Measurements from ENCODE around the gene KLK11.
"Not testable (repeated sequence)": the region's sequence is repeated elsewhere in the genome, so short reads cannot be mapped to it uniquely, and the experiment has no call there.

The KLK11 gene

GRCh38 chr19:51002542-51003311 lies 23.7 kb downstream of the KLK11 start:
- DNase-seq, result no peak

- no peak for DNase-seq
Measured at GRCh38 chr19:51002089-51002532, 24.3 kb downstream of the KLK11 start.

GRCh38 chr19:51001515-51001914 lies 24.9 kb downstream of the KLK11 start, which contains the start of gene KLK8:
Gene KLK8, minus strand, starts transcription at chr19:51001604. Its CDS starts 437 bp downstream, at chr19:51001167.
- DNase-seq, result no peak

- no peak for DNase-seq
Measured at GRCh38 chr19:51000981-51001380, 25.4 kb downstream of the KLK11 start.

GRCh38 chr19:51000426-51000825 lies 26.0 kb downstream of the KLK11 start:
- DNase-seq, result no peak

- no peak for DNase-seq
Measured at GRCh38 chr19:50998686-50999085, 27.7 kb downstream of the KLK11 start.

GRCh38 chr19:50998061-50998460 lies 28.4 kb downstream of the KLK11 start:
- no peak for DNase-seq

- DNase-seq, result no peak
Measured at GRCh38 chr19:50994129-50994528, 32.3 kb downstream of the KLK11 start.

GRCh38 chr19:50992666-50993035 lies 33.8 kb downstream of the KLK11 start:
- no peak for DNase-seq

- DNase-seq, result not testable (repeated sequence)
Measured at GRCh38 chr19:50984416-50984815, 42.0 kb downstream of the KLK11 start.

- DNase-seq, result no peak
Measured at GRCh38 chr19:50983625-50984292, 42.7 kb downstream of the KLK11 start, which contains the start of gene KLK7. Gene KLK7, minus strand, starts transcription at chr19:50983917. Its CDS starts 1,518 bp downstream, at chr19:50982399.

- DNase-seq, result no peak
Measured at GRCh38 chr19:50982186-50982585, 44.2 kb downstream of the KLK11 start.

- DNase-seq, result no peak
Measured at GRCh38 chr19:50981587-50982146, 44.7 kb downstream of the KLK11 start.

GRCh38 chr19:50980208-50980607 lies 46.2 kb downstream of the KLK11 start:
- no peak for DNase-seq

- DNase-seq, result no peak
Measured at GRCh38 chr19:50979758-50980157, 46.7 kb downstream of the KLK11 start.

GRCh38 chr19:50978772-50979390 lies 47.5 kb downstream of the KLK11 start:
- no peak for DNase-seq

- DNase-seq, result no peak
Measured at GRCh38 chr19:50977626-50978025, 48.8 kb downstream of the KLK11 start.

- no peak for DNase-seq
Measured at GRCh38 chr19:50975766-50976165, 50.6 kb downstream of the KLK11 start.

- no peak for DNase-seq
Measured at GRCh38 chr19:50974702-50975556, 51.5 kb downstream of the KLK11 start.

- no peak for DNase-seq
Measured at GRCh38 chr19:50972795-50973376, 53.5 kb downstream of the KLK11 start.
